Measurements from ENCODE around the gene SPATA20. TPM values are rescaled to one million over a fixed set of nuclear protein-coding genes. Genes with fewer than 3 reads are reported as not detected.

The SPATA20 gene
- polyA plus RNA-seq, 2 of the 4 experiments (the other 2 are of a cell fraction), result 34.4 to 110 TPM

GRCh38 chr17:50529849-50530248 lies 17.1 kb upstream of the SPATA20 start:
- no peak for TF ChIP-seq RARB (CRISPR knock-in tag; IDR thresholded peaks at IDR 0.05)
- TF ChIP-seq RNF2 (IDR thresholded peaks at IDR 0.05; ENCODE audit: borderline replicate concordance, low read depth), result no peak
- TF ChIP-seq MYC (IDR thresholded peaks at IDR 0.05; ENCODE audit: borderline replicate concordance, low read length), result no peak
- TF ChIP-seq CHD4 (IDR thresholded peaks at IDR 0.05; ENCODE audit: borderline replicate concordance), result no peak
- no peak for TF ChIP-seq EHMT2 (IDR thresholded peaks at IDR 0.05; ENCODE audit: low read depth)
- TF ChIP-seq RFX5 (IDR thresholded peaks at IDR 0.05), result no peak
- no peak for TF ChIP-seq KDM1A (IDR thresholded peaks at IDR 0.05; ENCODE audit: low read depth)
- no peak for TF ChIP-seq POLR2AphosphoS2 (conservative IDR thresholded peaks at IDR 0.05; ENCODE audit: low read length)
- TF ChIP-seq BHLHE40 (IDR thresholded peaks at IDR 0.05; ENCODE audit: low read depth, low read length), result no peak
- TF ChIP-seq ZNF302 (CRISPR knock-in tag; IDR thresholded peaks at IDR 0.05), result no peak
- TF ChIP-seq TP53 (CRISPR knock-in tag; IDR thresholded peaks at IDR 0.05), result no peak
- TF ChIP-seq CBX8 (IDR thresholded peaks at IDR 0.05), result no peak
- TF ChIP-seq HEYL (CRISPR knock-in tag; IDR thresholded peaks at IDR 0.05), result no peak
- no peak for TF ChIP-seq BCL3 (IDR thresholded peaks at IDR 0.05)
- no peak for TF ChIP-seq FOXS1 (CRISPR knock-in tag; IDR thresholded peaks at IDR 0.05)
- TF ChIP-seq USF2 (IDR thresholded peaks at IDR 0.05), result no peak
- no peak for TF ChIP-seq ZFP36 (IDR thresholded peaks at IDR 0.05; ENCODE audit: borderline replicate concordance, partially characterized antibody)
- TF ChIP-seq, protein P1, sequence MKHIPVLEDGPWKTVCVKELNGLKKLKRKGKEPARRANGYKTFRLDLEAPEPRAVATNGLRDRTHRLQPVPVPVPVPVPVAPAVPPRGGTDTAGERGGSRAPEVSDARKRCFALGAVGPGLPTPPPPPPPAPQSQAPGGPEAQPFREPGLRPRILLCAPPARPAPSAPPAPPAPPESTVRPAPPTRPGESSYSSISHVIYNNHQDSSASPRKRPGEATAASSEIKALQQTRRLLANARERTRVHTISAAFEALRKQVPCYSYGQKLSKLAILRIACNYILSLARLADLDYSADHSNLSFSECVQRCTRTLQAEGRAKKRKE (CRISPR knock-in tag; IDR thresholded peaks at IDR 0.05; ENCODE audit: low read depth), result no peak
- no peak for TF ChIP-seq SMC3 (IDR thresholded peaks at IDR 0.05)
- TF ChIP-seq HES2 (IDR thresholded peaks at IDR 0.05), result no peak
- FAIRE-seq (no peak), ATAC-seq (no peak), DNase-seq (ENCODE audit: low read depth in 1 of 2, low spot score in 1 of 2) (no peak)
- 83% methylated on average over 7 of the region's 7 CpGs for WGBS (ENCODE audit: missing lambda C conversion rate)
- Histone ChIP-seq H3K9me3 (no peaks in the 10 kb centered on the region), H3K4me2 (no peak overlapping the region), H3K4me3 (no peak overlapping the region), H3K27ac (no peak overlapping the region), H3K4me1 (peaks cover 28% of the 10 kb centered on the region)
- CTCF ChIA-PET, result interaction anchor here (1.5 to 7.9 kb wide), 5 partner anchors 12 to 253 kb away, joined by 4 to 48 read pairs (median 10); no protein-coding TSS in a partner anchor
- POLR2A ChIA-PET, result no interaction called here

DNA sequence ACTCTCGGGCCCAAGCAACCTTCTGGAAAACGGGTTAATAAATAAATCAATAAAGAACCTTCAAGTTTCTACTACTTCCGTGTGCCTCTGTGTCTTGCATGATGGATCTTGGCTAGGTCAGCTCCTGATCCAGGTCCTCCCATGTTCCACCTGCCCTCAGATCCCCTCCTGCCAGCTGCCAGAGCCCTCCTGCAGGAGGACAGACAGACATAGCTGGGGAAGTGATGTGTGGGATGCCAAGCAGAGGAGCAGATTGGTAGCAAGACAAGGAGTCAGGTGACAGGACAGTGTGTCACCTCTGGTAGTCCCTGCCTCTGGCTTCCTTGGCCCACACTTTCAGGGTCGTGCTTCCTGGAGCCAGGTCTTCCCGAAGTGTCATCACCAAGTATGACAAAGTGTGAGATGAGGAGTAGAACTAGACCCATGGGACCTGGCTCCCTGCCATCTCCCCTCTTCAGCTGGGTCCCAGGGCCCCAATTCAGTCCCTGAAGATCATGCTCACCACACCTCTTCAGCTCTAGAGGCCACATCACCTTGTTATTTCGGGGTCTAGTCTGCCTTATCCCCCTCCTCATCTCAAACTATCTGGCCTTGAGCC lies 15.4 kb upstream of the SPATA20 start:
- no peak for TF ChIP-seq JUNB (IDR thresholded peaks at IDR 0.05)
- TF ChIP-seq RCOR1 (IDR thresholded peaks at IDR 0.05; ENCODE audit: low read depth, low read length), result no peak
- no peak for TF ChIP-seq MAX (IDR thresholded peaks at IDR 0.05)
- TF ChIP-seq PHF8 (IDR thresholded peaks at IDR 0.05; ENCODE audit: borderline replicate concordance, low read depth), result no peak
- TF ChIP-seq, protein P2, sequence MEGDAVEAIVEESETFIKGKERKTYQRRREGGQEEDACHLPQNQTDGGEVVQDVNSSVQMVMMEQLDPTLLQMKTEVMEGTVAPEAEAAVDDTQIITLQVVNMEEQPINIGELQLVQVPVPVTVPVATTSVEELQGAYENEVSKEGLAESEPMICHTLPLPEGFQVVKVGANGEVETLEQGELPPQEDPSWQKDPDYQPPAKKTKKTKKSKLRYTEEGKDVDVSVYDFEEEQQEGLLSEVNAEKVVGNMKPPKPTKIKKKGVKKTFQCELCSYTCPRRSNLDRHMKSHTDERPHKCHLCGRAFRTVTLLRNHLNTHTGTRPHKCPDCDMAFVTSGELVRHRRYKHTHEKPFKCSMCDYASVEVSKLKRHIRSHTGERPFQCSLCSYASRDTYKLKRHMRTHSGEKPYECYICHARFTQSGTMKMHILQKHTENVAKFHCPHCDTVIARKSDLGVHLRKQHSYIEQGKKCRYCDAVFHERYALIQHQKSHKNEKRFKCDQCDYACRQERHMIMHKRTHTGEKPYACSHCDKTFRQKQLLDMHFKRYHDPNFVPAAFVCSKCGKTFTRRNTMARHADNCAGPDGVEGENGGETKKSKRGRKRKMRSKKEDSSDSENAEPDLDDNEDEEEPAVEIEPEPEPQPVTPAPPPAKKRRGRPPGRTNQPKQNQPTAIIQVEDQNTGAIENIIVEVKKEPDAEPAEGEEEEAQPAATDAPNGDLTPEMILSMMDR (IDR thresholded peaks at IDR 0.05), result no peak
- TF ChIP-seq RNF2 (IDR thresholded peaks at IDR 0.05; ENCODE audit: borderline replicate concordance, low read depth), result no peak
- Histone ChIP-seq H3K4me1 (peaks cover 28% of the 10 kb centered on the region), H3K4me3 (no peak overlapping the region), H3K9me3 (no peaks in the 10 kb centered on the region), H3K27ac (no peak overlapping the region), H3K4me2 (no peak overlapping the region)
- POLR2A ChIA-PET, result interaction anchor here (0.6 to 2.0 kb wide), 5 partner anchors 11 to 53 kb away, joined by 3 to 5 read pairs (median 4); no protein-coding TSS in a partner anchor
- DNase-seq (ENCODE audit: low read depth in 1 of 2, low spot score in 1 of 2), result no peak
- CTCF ChIA-PET, result interaction anchor here (0.6 to 7.9 kb wide), 10 partner anchors 11 to 320 kb away, joined by 3 to 48 read pairs (median 6); partner anchors contain the start of genes RSAD1 and SPATA20
- ATAC-seq, result no peak
- no peak for FAIRE-seq
- 48% methylated on average over 6 of the region's 6 CpGs for WGBS (ENCODE audit: missing lambda C conversion rate)

Data from A549 (cell line).